ENCODE data around the gene HDAC4. TPM values are rescaled to one million over a fixed set of nuclear protein-coding genes. Genes with fewer than 3 reads are reported as not detected.

HDAC4 gene
- total and polyA plus RNA-seq, 2 of the 4 experiments (the other 2 are of a cell fraction) = 4.1 to 7.2 TPM

- Histone ChIP-seq H2BK120ac (ENCODE audit: low read depth, low read length) (no peak overlapping the region), H3K9me1 (ENCODE audit: insufficient read depth, low read length) (no peaks in the 10 kb centered on the region), H3K4ac (ENCODE audit: low read depth, low read length) (no peak overlapping the region), H3K4me1 (ENCODE audit: control insufficient read depth, insufficient read depth, low read length) (no peaks in the 10 kb centered on the region), H3K23ac (ENCODE audit: low read depth, low read length) (no peak overlapping the region), H3K14ac (replicated peaks; ENCODE audit: low read depth, low read length) (no peak overlapping the region), H2AK5ac (ENCODE audit: low read depth, low read length) (no peak overlapping the region), H2BK20ac (ENCODE audit: low read depth, low read length) (no peak overlapping the region), H3K27me3 (ENCODE audit: control insufficient read depth, insufficient read depth, low read length) (no peaks in the 10 kb centered on the region), H3K9ac (ENCODE audit: low read depth, low read length) (no peak overlapping the region), H4K5ac (ENCODE audit: low read depth, low read length) (no peak overlapping the region), H2AK9ac (replicated peaks; ENCODE audit: low read depth, low read length, poor library complexity) (no peak overlapping the region), H3K36me3 (ENCODE audit: control insufficient read depth, insufficient read depth, low read length) (peaks cover 69% of the 10 kb centered on the region), H3K18ac (ENCODE audit: low read depth, low read length) (no peak overlapping the region), H3K9me3 (ENCODE audit: control insufficient read depth, insufficient read depth, low read length) (no peaks in the 10 kb centered on the region), H2BK15ac (ENCODE audit: low read depth, low read length) (no peak overlapping the region), H2AFZ (replicated peaks; ENCODE audit: low read length, poor library complexity) (no peak overlapping the region), H3K4me2 (ENCODE audit: low read depth, low read length) (no peak overlapping the region), H3K79me1 (ENCODE audit: low read depth in 1 of 2, low read length in 2 of 2) (no peaks in the 10 kb centered on the region), H3K4me3 (ENCODE audit: insufficient read depth, low read depth, low read length) (no peak overlapping the region), H4K91ac (ENCODE audit: insufficient read depth, low read depth, low read length) (no peak overlapping the region), H4K8ac (ENCODE audit: low read depth in 2 of 2, low read length in 2 of 2) (no peak overlapping the region), H4K20me1 (ENCODE audit: insufficient read depth, low read length) (no peaks in the 10 kb centered on the region; the same call in 1 of the 2 replicates), H2BK5ac (ENCODE audit: low read depth, low read length, poor library complexity, severe bottlenecking) (no peak overlapping the region), H3K56ac (ENCODE audit: extremely low read depth, insufficient read depth, low read length) (no peak overlapping the region), H3K27ac (ENCODE audit: insufficient read depth, low read length) (no peak overlapping the region)
- CTCF ChIA-PET = no interaction called here
- in situ Hi-C loops (cut with MboI; ENCODE audit: low sequenced_read_pairs) = loop anchor here (25.0 kb wide), 1 partner anchor 856 kb away; no protein-coding TSS in a partner anchor
- intact Hi-C loops (cut with micrococcal nuclease) = no loop called here
- WGBS, 2 experiments (ENCODE audit: extremely low coverage in 2 of 2, insufficient read length in 1 of 2) = 93% methylated on average over 5 of the region's 16 CpGs; no CpG with 5 or more reads in 1 of the 2 experiments
- no peak for TF ChIP-seq CTCF (conservative IDR thresholded peaks at IDR 0.05; ENCODE audit: low read depth, low read length)
- TF ChIP-seq RCOR1 (IDR thresholded peaks at IDR 0.05; ENCODE audit: insufficient replicate concordance, low read length) = no peak
- TF ChIP-seq MXI1 (IDR thresholded peaks at IDR 0.05; ENCODE audit: borderline replicate concordance, low read depth, low read length) = no peak
- TF ChIP-seq FOS (IDR thresholded peaks at IDR 0.05; ENCODE audit: low read depth, low read length) = no peak
- no peak for TF ChIP-seq RFX5 (IDR thresholded peaks at IDR 0.05; ENCODE audit: low read depth, low read length)
- TF ChIP-seq SMC3 (IDR thresholded peaks at IDR 0.05; ENCODE audit: low read depth, low read length) = no peak
- no peak for TF ChIP-seq CEBPB (IDR thresholded peaks at IDR 0.05; ENCODE audit: low read depth, low read length)
- TF ChIP-seq RAD21 (IDR thresholded peaks at IDR 0.05; ENCODE audit: low read length) = no peak
- TF ChIP-seq MAZ (IDR thresholded peaks at IDR 0.05; ENCODE audit: borderline replicate concordance, low read depth, low read length) = no peak
- no peak for TF ChIP-seq NFE2L2 (IDR thresholded peaks at IDR 0.05; ENCODE audit: low read depth, low read length)
- no peak for TF ChIP-seq CHD1 (IDR thresholded peaks at IDR 0.05; ENCODE audit: low read depth, low read length)
- no peak for TF ChIP-seq USF2 (IDR thresholded peaks at IDR 0.05; ENCODE audit: low read depth, low read length)
- TF ChIP-seq MAFK (IDR thresholded peaks at IDR 0.05; ENCODE audit: low read depth, low read length) = no peak
- no peak for TF ChIP-seq BHLHE40 (IDR thresholded peaks at IDR 0.05; ENCODE audit: low read depth, low read length)
- TF ChIP-seq ELK1 (IDR thresholded peaks at IDR 0.05; ENCODE audit: borderline replicate concordance, low read depth, low read length) = no peak
- TF ChIP-seq POLR2A (IDR thresholded peaks at IDR 0.05; ENCODE audit: low read depth, low read length) = no peak
- dilution Hi-C loops (cut with HindIII; ENCODE audit: low sequenced_read_pairs, unreplicated experiment) = no loop called here
- DNase-seq = no peak
- no peak for ATAC-seq (ENCODE audit: low read depth)
- POLR2A ChIA-PET (ENCODE audit: unreplicated experiment) = no interaction called here
- no TSS peak for BruUV-seq (replicated peaks)
Measured at GRCh38 chr2:239130786-239131325, 270.0 kb downstream of the HDAC4 start.

All from IMR-90 (cell line).